Measurements from ENCODE around the gene SUGCT. TPM values are rescaled to one million over a fixed set of nuclear protein-coding genes. Genes with fewer than 3 reads are reported as not detected.

The SUGCT gene
- total RNA-seq, 1 donor from 2014 or later = 11.9 TPM

GRCh38 chr7:40808378-40808942 is 673.7 kb downstream of the SUGCT start:
- H3K4me3 Mint-ChIP-seq (ENCODE audit: unreplicated experiment) = no peak overlapping the region
- H3K4me1 Mint-ChIP-seq (ENCODE audit: unreplicated experiment) = peaks cover 77% of the 10 kb centered on the region
- H3K27ac Mint-ChIP-seq (ENCODE audit: unreplicated experiment) = peak overlapping the region; percentile 88
- no peak for TF ChIP-seq CTCF (IDR thresholded peaks at IDR 0.05)
- peak; percentile 92 for DNase-seq (ENCODE audit: extremely low spot score, unreplicated experiment)
- no peaks in the 10 kb centered on the region for H3K27me3 Mint-ChIP-seq (ENCODE audit: unreplicated experiment)
- H3K9me3 Mint-ChIP-seq (ENCODE audit: unreplicated experiment) = peaks cover 31% of the 10 kb centered on the region
- H3K36me3 Mint-ChIP-seq (ENCODE audit: unreplicated experiment) = peaks cover 21% of the 10 kb centered on the region

GRCh38 chr7:40810274-40810673 is 675.5 kb downstream of the SUGCT start:
- no peak for DNase-seq (ENCODE audit: extremely low spot score, unreplicated experiment)
- no peak overlapping the region for H3K4me3 Mint-ChIP-seq (ENCODE audit: unreplicated experiment)
- H3K9me3 Mint-ChIP-seq (ENCODE audit: unreplicated experiment) = peaks cover 42% of the 10 kb centered on the region
- peaks cover 26% of the 10 kb centered on the region for H3K36me3 Mint-ChIP-seq (ENCODE audit: unreplicated experiment)
- TF ChIP-seq CTCF (IDR thresholded peaks at IDR 0.05) = no peak
- peak overlapping the region; percentile 88 for H3K27ac Mint-ChIP-seq (ENCODE audit: unreplicated experiment)
- no peaks in the 10 kb centered on the region for H3K27me3 Mint-ChIP-seq (ENCODE audit: unreplicated experiment)
- peaks cover 59% of the 10 kb centered on the region for H3K4me1 Mint-ChIP-seq (ENCODE audit: unreplicated experiment)

- peak overlapping the region; percentile 88 for H3K27ac Mint-ChIP-seq (ENCODE audit: unreplicated experiment)
Measured at GRCh38 chr7:40811666-40812065, 676.9 kb downstream of the SUGCT start.

GRCh38 chr7:40815022-40815421 is 680.2 kb downstream of the SUGCT start:
- H3K27me3 Mint-ChIP-seq (ENCODE audit: unreplicated experiment) = no peaks in the 10 kb centered on the region
- peaks cover 63% of the 10 kb centered on the region for H3K9me3 Mint-ChIP-seq (ENCODE audit: unreplicated experiment)
- peaks cover 28% of the 10 kb centered on the region for H3K36me3 Mint-ChIP-seq (ENCODE audit: unreplicated experiment)
- no peak for DNase-seq (ENCODE audit: extremely low spot score, unreplicated experiment)
- TF ChIP-seq CTCF (IDR thresholded peaks at IDR 0.05) = no peak
- no peak overlapping the region for H3K27ac Mint-ChIP-seq (ENCODE audit: unreplicated experiment)
- H3K4me3 Mint-ChIP-seq (ENCODE audit: unreplicated experiment) = no peak overlapping the region
- H3K4me1 Mint-ChIP-seq (ENCODE audit: unreplicated experiment) = peaks cover 20% of the 10 kb centered on the region

More at GRCh38 chr7:40811666-40812065, 676.9 kb downstream of the SUGCT start:
- peaks cover 51% of the 10 kb centered on the region for H3K9me3 Mint-ChIP-seq (ENCODE audit: unreplicated experiment)
- no peak overlapping the region for H3K4me3 Mint-ChIP-seq (ENCODE audit: unreplicated experiment)
- peaks cover 52% of the 10 kb centered on the region for H3K4me1 Mint-ChIP-seq (ENCODE audit: unreplicated experiment)
- no peaks in the 10 kb centered on the region for H3K27me3 Mint-ChIP-seq (ENCODE audit: unreplicated experiment)
- no peak for TF ChIP-seq CTCF (IDR thresholded peaks at IDR 0.05)
- H3K36me3 Mint-ChIP-seq (ENCODE audit: unreplicated experiment) = peaks cover 26% of the 10 kb centered on the region
- no peak for DNase-seq (ENCODE audit: extremely low spot score, unreplicated experiment)

GRCh38 chr7:40815512-40815911 is 680.7 kb downstream of the SUGCT start:
- no peak for DNase-seq (ENCODE audit: extremely low spot score, unreplicated experiment)
- Mint-ChIP-seq H3K4me1 (ENCODE audit: unreplicated experiment) (peaks cover 15% of the 10 kb centered on the region), H3K36me3 (ENCODE audit: unreplicated experiment) (peaks cover 27% of the 10 kb centered on the region), H3K4me3 (ENCODE audit: unreplicated experiment) (no peak overlapping the region), H3K9me3 (ENCODE audit: unreplicated experiment) (peaks cover 60% of the 10 kb centered on the region), H3K27me3 (ENCODE audit: unreplicated experiment) (no peaks in the 10 kb centered on the region), H3K27ac (ENCODE audit: unreplicated experiment) (no peak overlapping the region)
- no peak for TF ChIP-seq CTCF (IDR thresholded peaks at IDR 0.05)

Measured in osteocyte (in vitro differentiated cells).